ENCODE data around the gene PRKG1.

PRKG1 gene

DNA sequence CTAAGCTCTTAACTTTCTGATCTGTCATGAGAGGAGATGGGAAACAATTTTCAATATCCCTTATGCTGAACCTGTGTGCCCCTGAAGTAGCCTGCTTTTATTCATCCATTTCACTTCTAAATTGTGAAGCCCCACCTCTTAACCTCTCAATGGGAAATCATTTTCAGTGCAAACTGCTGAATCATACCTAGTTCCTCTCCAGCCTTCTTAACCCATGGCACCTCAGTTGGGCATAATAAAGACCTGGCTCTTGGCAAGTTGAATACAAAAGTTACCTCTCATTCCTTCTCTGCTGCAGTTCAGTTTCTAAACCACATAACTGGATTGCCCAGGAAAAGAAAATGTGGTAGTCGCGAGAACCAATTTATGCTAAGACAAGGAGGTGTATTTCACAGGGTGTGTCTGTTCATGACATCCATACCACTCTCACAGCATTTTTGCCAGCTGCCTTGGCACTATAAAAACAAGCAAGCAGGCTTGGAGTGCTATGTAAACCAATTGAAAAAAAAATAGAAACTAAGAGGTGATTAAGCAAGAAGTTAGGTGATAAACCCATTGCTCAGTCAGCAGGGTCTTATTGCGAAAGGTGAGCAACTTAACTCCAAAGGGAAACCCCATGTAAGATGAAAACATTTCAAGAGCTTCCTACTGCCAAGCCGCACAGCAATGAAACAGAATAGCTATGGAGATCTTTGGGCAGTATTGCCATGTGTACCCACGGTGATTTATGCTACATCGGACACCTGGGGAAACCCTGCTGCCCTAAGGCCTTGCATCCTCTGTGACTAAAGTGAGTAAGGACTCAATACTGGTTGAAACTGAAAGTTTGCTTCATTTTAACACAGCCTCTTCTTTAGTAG lies 1182.8 kb downstream of the PRKG1 start:
- DNase-seq = no peak

DNA sequence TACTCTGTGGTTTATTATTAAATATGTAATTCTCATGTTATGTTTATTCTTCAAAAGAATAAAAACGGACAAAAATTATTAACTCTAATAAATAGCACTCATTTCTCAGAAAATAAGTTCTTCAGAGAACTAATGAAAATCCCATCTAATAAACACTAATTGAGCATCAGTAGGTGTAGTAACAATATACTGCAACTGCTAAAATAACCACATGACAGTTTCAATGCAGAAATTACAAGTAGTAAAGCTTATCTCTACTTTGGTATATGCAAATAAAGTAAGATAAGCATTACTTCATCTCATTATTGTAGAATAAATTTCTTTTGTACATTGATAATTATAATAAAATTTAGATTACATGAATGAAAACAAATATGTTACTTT lies 1183.4 kb downstream of the PRKG1 start:
- no peak for DNase-seq

DNA sequence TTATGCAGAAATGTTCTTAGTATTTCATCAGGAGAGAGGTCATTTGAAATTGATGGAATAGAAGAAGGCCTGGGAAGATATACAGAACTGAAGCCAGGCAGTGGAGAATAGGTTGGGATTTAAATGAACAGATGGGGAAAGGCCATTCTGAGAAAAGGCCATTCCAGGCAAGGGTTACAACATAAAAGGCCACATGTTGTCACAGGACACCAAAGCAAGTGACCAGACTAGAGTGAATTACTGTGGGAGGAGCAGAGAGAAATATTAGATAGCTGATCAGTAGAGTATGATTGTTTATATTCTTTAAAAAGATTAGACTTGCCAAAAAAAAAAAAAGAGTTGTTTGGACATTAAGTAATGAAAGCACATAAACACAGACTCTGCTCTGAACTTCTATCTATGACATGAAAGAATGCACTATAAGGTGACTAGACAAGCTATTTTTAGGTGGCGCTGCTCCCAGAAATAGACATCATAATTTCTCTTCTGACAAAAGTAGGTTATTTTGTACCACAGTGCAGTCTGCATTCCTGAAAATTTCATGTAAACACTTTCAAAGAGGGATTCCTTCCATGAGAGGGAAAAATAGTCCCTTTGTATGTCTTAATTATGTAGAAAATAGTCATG lies 1184.6 kb downstream of the PRKG1 start:
- no peak for DNase-seq

DNA sequence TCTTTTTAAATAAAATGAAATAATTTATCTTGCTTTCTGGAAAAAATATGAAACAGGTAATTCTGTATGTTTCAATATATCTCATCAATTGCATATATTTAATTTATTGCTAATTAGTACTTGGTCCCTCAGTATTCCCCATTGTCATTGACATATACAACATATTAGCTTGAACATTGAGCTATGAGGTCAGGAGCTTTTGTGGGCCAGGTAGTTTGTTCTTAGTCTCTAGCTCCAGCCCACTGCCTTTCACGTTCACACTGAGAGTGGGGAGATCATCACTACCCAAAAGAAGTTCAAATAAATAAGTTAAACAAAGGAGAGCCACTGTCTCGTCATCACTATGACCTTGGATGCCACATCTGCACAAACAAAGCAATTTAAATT lies 1185.1 kb downstream of the PRKG1 start:
- DNase-seq = no peak

DNA sequence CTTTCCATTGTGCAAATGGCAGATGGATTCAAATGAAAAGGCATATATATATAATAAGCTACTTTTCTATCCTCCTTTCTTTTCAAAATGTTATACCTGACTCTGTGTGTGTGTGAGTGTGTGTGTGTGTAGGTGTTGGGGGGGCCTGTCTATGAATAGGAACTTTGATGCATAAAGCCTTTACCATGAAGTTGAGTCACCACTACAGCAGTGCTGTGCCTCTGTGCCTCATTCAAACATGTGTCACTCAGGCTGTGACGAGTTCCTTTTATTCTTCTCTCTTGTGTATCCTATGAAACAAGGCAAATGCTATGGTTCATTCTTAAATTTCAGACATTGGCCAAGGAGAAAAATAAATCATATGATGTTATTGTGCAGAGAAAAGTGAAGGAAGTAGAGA lies 1187.1 kb downstream of the PRKG1 start:
- no peak for DNase-seq

DNA sequence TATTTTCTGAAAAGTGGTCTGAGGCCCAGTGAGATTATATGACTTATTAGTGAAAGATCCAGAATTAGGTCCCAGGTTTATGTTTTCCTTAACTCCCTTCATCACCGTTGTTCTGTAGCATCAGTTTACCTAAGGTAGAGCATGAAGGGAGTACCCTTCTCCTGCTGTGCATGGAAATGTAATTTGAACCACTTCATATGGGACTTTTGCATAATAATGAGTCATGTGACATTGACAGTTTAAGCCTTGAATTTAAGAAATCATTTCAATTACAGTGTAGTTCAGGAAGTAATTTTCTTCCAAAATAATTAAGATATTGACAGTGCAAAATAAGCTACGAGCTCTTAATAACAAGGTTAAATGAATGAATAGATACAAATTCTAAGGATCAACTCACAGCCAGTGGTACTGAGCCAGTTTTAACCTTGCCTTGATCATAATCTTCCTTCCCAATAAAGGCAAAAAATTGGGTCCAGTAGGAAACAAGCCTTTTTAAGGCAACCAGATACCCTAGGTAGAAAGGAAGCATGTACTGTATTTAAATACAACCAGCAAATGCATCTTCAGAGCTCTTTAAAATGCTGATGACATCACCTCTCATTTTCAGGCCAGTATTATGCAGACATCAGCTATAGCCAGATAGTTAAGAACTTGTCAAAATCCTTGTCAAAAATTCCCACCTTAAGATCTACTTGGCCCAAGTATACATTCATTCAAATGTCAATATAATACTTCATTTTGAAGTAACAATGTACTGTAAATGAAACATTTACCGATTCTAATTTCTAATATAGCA lies 1191.0 kb downstream of the PRKG1 start:
- DNase-seq = no peak

DNA sequence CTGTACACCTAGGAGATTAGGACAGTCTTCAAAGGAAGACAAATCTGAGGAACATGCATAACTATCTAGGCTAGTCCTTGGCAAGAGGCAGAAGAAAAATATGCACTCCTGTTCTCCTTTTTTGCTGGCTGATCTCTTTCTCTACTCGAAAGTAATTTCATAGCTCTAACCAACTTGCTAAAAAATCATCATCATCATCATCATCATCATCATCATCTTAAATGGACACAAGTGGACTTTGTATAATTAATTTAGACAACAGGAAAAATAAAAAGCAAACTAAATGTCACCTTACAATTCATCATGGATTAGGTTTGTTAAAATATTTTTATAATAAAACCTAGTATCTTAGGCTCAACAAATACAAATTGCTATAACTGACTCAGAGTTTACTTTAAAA lies 1192.6 kb downstream of the PRKG1 start:
- DNase-seq = no peak

DNA sequence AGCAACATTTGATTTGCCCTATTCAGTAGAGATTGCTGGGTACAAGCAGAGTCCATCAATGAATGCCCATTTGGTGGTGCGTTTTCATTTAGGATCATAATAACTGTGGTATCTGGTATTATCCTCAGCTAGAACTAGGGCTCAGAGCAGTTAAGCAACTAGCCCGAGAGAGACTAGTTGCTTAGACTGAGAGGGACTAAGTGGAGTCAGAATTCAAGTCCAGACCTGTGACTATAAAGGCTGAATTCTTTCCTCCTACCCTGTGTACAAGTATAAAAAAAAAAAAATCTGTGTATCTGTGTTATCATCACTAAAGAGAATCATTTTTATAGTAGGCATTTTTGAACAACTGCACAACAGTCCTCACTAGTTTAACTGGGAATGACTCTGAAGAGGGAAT lies 1194.5 kb downstream of the PRKG1 start:
- DNase-seq = no peak

DNA sequence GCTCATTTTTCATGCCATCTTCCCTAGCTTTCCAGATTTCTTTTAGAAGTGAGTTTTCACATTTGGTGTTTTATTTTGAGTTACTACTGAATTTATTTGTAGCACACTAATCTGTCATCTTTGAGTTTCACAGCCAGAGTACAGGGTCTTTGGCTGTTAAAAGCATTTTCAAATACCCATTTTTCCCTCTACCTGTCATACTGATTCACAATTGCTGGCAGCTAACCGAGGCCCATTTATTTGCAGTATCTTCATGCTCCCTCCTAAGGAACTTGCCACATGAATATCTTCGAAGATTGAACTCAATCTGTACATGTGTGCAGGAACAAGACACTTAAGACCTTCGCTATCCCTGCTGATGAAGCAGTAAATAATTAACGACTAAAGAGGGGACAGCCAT lies 1194.9 kb downstream of the PRKG1 start:
- DNase-seq = no peak

DNA sequence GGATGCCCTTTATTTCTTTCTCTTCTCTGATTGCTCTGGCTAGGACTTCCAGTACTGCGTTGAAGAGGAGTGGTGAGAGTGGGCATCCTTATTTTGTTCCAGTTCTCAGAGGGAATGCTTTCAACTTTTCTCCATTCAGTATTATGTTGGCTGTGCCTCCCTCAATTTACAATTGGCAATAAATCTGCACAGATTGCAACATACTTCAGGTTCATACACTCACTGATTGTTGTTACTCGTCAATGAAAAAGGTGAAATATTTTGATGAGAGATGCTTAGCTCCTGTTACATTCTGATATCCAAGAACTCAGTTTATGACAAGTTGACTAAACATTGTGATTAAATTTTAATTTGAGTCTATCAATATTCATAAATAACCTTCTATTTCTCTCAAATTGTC lies 1201.9 kb downstream of the PRKG1 start:
- DNase-seq = no peak

DNA sequence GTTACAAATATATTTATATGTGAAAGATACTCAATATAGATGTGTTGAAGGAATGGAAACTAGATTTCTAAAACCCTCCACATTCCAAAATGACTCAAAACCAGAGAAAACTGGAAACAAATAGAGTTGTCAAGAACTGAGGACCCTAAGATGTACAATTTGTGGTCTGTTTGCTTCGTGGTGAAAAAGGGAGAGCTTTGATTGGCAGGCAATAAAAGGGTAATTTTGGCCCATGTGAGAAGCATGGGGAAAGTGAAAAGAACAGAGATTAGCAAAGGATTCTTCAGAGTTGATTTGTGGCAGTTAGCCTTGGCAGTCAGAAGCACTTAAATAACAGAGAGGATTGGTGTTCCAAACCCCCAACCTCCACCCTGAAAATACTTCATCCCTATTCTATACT lies 1202.7 kb downstream of the PRKG1 start:
- DNase-seq = no peak

DNA sequence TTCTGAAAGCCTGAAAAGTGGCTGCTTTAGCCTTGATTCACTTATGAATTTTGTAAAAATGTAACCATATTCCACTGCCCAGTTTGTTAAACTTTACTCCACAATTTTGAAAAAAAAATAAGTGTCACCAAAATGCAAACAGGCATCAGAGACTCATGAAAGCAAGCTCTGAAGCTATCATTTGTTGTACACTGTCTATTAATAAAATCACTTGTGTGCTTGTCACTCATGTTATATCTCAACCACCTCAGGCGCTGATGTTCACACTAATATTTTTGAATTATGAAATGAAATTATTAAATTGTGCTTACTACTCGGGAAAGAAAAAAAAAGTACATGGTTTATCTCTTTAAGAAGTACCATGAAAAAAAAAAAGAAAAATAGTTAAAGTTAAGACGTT lies 1205.3 kb downstream of the PRKG1 start:
- DNase-seq = no peak

DNA sequence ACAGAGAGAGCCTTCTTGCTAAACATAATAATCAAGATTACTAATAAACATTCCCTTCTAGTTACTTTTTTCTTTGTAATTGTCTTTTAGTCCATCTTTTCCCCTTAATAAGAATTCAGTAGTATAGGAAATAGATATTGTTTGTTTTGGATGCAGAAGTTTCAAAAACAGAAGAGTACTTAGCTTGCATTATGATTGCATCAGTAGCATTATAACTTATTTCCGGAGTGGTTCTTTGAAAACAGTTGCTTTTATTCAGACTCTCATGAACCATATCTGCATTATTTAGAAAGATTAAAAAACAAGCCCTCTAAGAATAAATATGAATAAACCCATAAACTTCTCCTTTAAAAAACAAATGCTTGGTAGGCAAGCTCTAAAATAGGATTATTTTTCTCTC lies 1205.8 kb downstream of the PRKG1 start:
- DNase-seq = no peak

DNA sequence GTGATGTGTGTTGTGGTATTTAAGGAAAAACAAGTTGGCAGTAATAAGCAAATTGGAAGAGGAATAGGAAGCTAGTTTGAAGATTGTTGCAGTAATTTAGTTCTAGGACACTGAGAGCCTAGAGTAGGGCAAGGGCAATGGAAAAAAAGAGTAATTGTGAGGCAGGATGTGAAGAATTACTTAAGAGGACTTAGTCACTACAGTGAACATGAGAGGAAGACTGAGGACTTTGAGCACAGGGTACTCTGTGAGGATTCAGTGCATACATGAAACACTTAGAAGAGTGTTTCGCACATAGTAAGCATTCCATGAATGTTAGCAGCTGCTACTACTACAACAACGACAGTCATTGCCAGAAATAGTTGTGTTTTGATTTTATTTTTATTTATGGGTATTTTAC lies 1208.9 kb downstream of the PRKG1 start:
- DNase-seq = no peak

DNA sequence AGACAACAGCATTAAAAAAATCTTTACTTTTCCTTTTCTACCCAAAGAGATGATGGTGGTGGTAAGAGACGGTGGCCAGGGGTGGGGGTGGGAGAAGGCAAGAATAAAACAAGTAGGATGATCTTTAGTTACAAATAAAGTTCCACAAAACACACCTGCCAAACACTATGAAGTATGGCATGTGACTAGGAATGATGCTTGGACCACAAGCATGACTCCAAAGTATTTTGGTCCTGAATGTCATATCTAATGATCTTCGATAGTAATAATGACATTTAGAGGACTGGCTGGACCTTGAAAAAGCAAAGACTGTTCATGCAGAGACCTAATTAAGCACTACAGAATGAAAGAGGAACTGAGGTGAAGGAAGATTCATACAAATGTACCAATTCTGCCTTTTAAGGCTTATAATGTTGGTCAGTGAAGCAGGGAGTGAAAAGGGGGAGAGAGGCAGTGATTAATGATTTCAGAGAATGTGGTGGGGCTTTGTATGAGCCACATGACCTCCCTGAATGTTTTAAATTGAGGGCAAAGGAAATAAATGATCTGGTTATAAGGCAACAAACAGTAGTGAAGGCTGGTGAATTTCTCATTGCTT lies 1210.2 kb downstream of the PRKG1 start:
- no peak for DNase-seq

DNA sequence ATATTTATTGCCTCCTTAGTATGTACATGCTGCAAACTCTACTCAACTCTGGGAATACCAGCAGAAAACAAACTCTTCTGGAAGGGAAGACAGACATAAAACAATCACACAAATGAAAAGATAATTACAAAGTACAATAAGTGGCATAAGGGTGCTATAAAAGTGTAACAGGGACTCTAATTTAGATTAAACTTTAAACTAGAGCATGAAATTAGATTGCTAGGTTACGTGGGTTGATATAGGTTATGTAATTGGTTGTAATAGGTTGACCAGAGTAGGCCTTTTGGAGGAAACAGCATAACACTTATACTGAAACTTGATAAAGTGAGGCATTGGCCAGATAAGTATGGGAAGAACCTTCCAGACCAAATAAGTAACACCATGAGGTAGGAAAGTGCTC lies 1213.6 kb downstream of the PRKG1 start:
- DNase-seq = no peak

DNA sequence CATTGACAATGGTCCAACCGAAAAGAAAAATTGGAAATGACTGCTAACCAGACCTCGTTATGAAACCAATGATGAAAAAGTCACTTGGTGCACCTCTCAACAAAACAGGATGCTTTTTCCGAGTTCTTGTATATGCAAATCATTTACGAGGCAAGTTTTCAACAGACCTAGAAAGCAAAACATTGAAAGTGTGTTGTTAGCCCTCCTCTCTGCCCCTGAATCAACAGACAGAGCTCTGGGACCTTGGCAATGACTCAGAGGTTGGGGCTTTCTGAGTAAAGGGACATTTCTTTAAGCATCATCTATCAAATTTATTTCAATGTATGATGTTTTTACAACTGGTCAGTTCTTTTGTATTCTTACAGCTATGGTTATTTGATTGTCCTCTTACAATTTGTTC lies 1223.5 kb downstream of the PRKG1 start:
- no peak for DNase-seq

DNA sequence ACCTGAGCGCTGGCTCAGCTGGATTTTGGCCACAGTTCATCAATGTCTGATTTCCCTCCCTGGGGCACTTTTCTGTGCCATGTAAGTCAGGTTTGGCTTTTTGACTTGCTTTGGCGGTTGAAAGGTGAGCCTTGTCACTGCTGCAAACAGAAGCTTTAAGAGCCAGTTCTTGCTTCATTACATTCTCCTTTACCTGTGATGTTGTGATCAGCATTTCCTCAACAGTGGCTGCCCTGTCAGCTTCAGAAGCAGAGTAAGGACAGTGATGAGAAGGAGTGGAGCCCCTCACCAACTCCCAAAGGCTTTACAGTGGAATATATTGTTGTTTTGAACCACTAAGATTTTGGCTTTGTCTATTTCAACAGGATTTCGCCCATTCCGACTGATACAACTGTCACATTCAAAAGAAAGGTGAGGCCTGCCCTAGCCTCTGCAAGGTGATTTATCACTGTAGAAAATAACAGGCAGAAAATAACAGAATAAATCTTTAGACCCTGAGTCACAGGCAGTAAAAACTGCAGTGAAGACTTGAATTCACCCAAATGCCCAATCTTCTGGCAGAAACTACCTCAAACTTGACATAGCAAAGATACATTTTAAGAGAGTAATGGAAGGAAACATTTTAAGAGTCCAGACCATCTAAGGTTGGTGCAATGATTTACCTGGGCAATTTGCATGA lies 1226.5 kb downstream of the PRKG1 start:
- no peak for DNase-seq

DNA sequence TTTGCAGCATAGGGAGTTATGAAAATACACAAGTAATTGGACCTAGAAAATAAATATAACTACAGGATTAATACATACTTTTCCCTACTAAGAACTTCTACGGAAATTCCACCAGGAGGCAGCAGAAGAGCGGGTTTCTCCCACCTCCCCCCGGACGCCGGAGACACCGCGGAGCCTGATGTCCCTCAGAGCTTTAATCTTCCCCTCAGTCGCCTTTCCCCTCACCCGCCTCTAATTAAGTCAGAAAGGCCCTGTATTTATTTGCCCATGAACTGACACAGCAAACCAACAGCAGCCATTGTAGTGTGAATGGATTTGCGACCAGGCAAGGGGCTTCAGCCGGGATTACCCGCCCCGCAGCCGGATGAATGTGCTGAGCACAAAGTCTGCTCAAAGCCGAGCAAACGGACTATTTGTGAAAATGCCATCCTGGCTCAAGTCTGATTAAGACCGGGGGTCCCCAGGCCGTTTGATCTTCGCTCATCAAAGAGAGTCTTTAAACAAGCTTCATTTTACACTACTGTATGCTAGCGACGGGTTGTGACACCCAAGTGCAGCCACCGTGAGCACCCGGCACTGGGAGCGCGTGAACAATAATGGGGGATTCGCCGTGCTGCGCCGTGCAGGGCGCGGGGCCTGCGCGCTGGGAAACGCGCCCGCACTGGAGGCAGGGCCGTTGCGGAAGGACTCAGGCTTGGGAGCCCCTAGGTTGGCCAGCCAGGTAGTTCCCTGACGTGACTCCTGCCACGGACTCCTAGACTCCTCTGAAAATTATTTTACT lies 1234.2 kb downstream of the PRKG1 start:
- no peak for DNase-seq

DNA sequence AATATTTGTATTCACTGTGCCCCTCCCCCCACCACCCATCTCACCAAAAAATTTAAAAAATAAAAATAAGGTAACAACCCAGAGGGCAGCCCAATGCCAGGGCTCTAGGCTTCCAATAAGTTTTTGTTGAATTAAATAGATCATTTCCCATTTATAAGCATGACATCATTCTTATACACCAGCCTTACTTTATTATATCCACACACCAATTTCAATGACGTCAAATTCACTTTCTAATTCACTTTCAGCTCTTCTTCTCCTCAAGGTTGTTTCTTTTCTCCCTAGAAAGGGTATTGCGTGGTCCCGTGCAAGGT lies 1238.6 kb downstream of the PRKG1 start:
- no peak for DNase-seq

DNA sequence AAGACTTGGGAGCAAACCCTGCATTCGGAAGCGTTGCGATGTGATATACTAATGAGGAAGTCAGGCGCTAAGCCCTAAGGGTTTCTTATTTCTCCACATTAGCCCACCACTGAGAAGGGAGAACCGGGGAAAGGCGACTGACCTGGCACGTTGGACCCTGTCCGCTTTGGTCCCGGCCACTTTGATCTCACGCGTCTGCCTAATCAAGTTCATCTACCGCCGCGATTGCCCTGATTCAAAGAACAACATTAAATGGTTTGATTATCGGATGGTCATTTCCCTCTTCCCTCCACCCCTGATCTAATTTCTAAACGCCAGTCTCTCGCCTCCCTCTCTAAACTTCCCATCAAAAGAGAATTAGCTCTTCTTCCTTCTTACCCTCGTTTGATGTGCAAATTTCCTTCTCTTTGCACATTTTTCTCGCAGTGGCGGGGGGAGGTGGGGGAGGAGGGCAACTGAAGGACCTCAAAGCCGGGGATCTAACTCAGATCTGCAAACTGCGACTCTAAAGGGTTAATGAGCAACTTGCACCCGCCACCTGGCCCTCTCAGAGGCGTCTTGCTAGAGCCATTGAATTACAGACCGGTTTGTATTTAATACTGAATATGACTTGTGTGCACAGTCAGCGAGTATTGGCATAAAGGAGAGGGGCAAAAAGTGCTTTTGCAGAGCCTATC lies 1239.1 kb downstream of the PRKG1 start:
- DNase-seq = no peak

All from NCI-H2171 (cell line).